Body of pancreas (tissue), 4 donors: Measurements from ENCODE around the gene DAPK3. TPM values are rescaled to one million over a fixed set of nuclear protein-coding genes. Genes with fewer than 3 reads are reported as not detected.

Experiments used
- ATAC-seq: fragments of 150-250 bp; one replicate; pipeline ENCODE4 v1.9.1; 2016
- DNase-seq, 4 donors: peaks; one replicate each; pipeline ENCODE4 v3.0.0-alpha.2; 2019
- H3K27ac ChIP-seq, 4 donors: fragments of 200-600 bp; sonication (generic); 1 replicate in 3 of 4; 2 replicates in 1 of 4; pipeline versions ENCODE4 v1.5.1 to v1.6.1; 2016 to 2019; ENCODE audit warnings: mild to moderate bottlenecking in 1 of 4, mixed read lengths in 1 of 4, moderate library complexity in 1 of 4
- H3K27me3 ChIP-seq, 2 donors: fragments of 200-600 bp; sonication (generic); one replicate each; pipeline ENCODE4 v1.6.0; 2016; ENCODE audit warnings: mild to moderate bottlenecking in 1 of 2
- H3K36me3 ChIP-seq, 2 donors: fragments of 200-600 bp; sonication (generic); replicated peaks in 1 of 2; 2 replicates each; pipeline ENCODE4 v1.5.1; 2016; ENCODE audit warnings: low read depth in 2 of 2; ENCODE audit not compliant: insufficient read depth in 1 of 2
- H3K4me1 ChIP-seq: fragments of 200-600 bp; sonication (generic); one replicate; pipeline ENCODE4 v1.6.0; 2016
- H3K4me3 ChIP-seq, 2 donors: fragments of 200-600 bp; sonication (generic); 1 replicate in 1 of 2; 2 replicates in 1 of 2; pipeline ENCODE4 v1.5.1; 2016 to 2019
- H3K9me3 ChIP-seq, 3 donors: fragments of 200-600 bp; sonication (generic); 1 replicate in 2 of 3; 2 replicates in 1 of 3; pipeline ENCODE4 v1.5.1; 2016
- CTCF ChIP-seq, 7 experiments: fragments of 450-650 bp in 4 of 7; fragments of 200-600 bp in 3 of 7; sonication (generic) in 3 of 7; IDR thresholded peaks; one replicate each; pipeline ENCODE4 v1.5.1; 2016 to 2019; ENCODE audit warnings: antibody characterized with exemption in 7 of 7
- POLR2A ChIP-seq, 3 donors: fragments of 450-650 bp; IDR thresholded peaks; one replicate each; pipeline ENCODE4 v1.6.1; 2016; ENCODE audit warnings: antibody characterized with exemption in 3 of 3, mild to moderate bottlenecking in 2 of 3
- WGBS, 2 donors: methylation state at CpG; one replicate each; pipeline ENCODE4 v1.1.5; 2017; 5-methylcytosine and 5-hydroxymethylcytosine counted together
- intact Hi-C: fragments of 100-400 bp; cut with DNase I; formaldehyde crosslinking; loops from one replicate; pipeline ENCODE4 v1.15.1; 2023
- total RNA-seq, 2 donors: library from RNA; depleted of rRNA; stranded (reverse); fragments of >200 nt; gene quantifications; one replicate each; pipeline ENCODE4 v1.1.0, GENCODE V29; 2016

Gene DAPK3
- total RNA-seq, 2 donors from 2014 or later, result 44.5 to 47.7 TPM

GRCh38 chr19:3932931-3933810 is 37.7 kb downstream of the DAPK3 start, which contains the start of gene NMRK2:
TSS of gene NMRK2 (plus strand) at chr19:3933069. CDS start at chr19:3933672, 603 bp downstream.
- Histone ChIP-seq H3K27me3 (no peaks in the 10 kb centered on the region), H3K4me1 (peaks cover 12% of the 10 kb centered on the region), H3K36me3 (no peaks in the 10 kb centered on the region), H3K27ac (no peak within 1 kb of the TSS), H3K4me3 (no peak within 1 kb of the TSS), H3K9me3 (no peaks in the 10 kb centered on the region)
- intact Hi-C loops, result no loop called here
- ATAC-seq, result no peak
- DNase-seq, result no peak
- 7 to 10% methylated on average over 12 to 51 of the region's 51 CpGs for WGBS, 2 donors
- no peak for TF ChIP-seq POLR2A (IDR thresholded peaks at IDR 0.05)
- TF ChIP-seq CTCF (IDR thresholded peaks at IDR 0.05), result no peak

DNA sequence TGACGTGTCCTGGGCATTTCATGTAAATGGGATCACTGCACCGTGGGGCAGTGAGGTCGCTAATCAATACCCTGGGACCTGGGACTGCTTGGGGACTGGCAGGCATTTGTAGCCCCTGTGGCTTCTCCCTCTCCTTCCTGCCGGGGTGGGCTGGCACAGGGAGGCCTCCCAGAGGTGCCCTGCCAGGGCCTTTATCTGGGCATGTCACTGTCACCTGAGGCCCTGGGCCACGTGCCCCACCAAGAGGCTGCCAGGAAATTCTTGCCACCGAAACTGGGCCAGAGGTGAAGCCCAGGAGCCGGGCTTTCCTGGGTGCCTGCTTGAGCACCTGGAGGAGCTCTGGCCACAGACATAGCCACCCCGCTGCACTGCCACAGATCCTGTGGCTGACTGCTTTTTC is 39.9 kb downstream of the DAPK3 start:
- Histone ChIP-seq H3K36me3 (no peaks in the 10 kb centered on the region), H3K9me3 (no peaks in the 10 kb centered on the region), H3K27ac (no peak overlapping the region), H3K27me3 (no peaks in the 10 kb centered on the region), H3K4me3 (no peak overlapping the region), H3K4me1 (peaks cover 12% of the 10 kb centered on the region)
- intact Hi-C loops, result no loop called here
- peak; percentile 81 for ATAC-seq
- WGBS, 2 donors, result 32 to 100% methylated on average over 1 to 8 of the region's 8 CpGs
- TF ChIP-seq POLR2A (IDR thresholded peaks at IDR 0.05) (no peak), CTCF (IDR thresholded peaks at IDR 0.05) (no peak)
- DNase-seq, result peak; percentile 48 to 75 (median 56)

GRCh38 chr19:3923912-3924311 is 47.0 kb downstream of the DAPK3 start:
- no peaks in the 10 kb centered on the region for H3K27me3 ChIP-seq
- ATAC-seq (no peak), DNase-seq (no peak)
- intact Hi-C loops, result no loop called here
- H3K9me3 ChIP-seq, result peaks cover 0 to 14% (median 0%) of the 10 kb centered on the region in 3 donors
- H3K4me3 ChIP-seq, result no peak overlapping the region
- no peaks in the 10 kb centered on the region for H3K36me3 ChIP-seq
- no peak for TF ChIP-seq POLR2A (IDR thresholded peaks at IDR 0.05)
- no peak for TF ChIP-seq CTCF (IDR thresholded peaks at IDR 0.05)
- WGBS, 2 donors, result 68 to 88% methylated on average over 1 of the region's 1 CpG
- H3K27ac ChIP-seq, result no peak overlapping the region
- H3K4me1 ChIP-seq, result no peaks in the 10 kb centered on the region

- Histone ChIP-seq H3K4me3 (no peak overlapping the region), H3K9me3 (peaks cover 0 to 14% (median 0%) of the 10 kb centered on the region in 3 donors), H3K4me1 (no peaks in the 10 kb centered on the region), H3K36me3 (no peaks in the 10 kb centered on the region), H3K27ac (no peak overlapping the region), H3K27me3 (no peaks in the 10 kb centered on the region)
- no peak for ATAC-seq
- no peak for DNase-seq
- TF ChIP-seq CTCF (IDR thresholded peaks at IDR 0.05) (no peak), POLR2A (IDR thresholded peaks at IDR 0.05) (no peak)
- intact Hi-C loops, result no loop called here
Observed at GRCh38 chr19:3923096-3923758, 47.7 kb downstream of the DAPK3 start.
